HG02885 (cell line): ENCODE measurements around the gene UNC5B.
"Not testable (repeated sequence)": the region's sequence is repeated elsewhere in the genome, so short reads cannot be mapped to it uniquely, and the experiment has no call there.

Experiments
- ATAC-seq: cut with Tn5 transposase; IDR thresholded peaks from one replicate; pipeline ENCODE4 v1.9.1; 2021; ENCODE audit warnings: mild to moderate bottlenecking; ENCODE audit not compliant: unreplicated experiment, poor library complexity

Gene UNC5B

DNA sequence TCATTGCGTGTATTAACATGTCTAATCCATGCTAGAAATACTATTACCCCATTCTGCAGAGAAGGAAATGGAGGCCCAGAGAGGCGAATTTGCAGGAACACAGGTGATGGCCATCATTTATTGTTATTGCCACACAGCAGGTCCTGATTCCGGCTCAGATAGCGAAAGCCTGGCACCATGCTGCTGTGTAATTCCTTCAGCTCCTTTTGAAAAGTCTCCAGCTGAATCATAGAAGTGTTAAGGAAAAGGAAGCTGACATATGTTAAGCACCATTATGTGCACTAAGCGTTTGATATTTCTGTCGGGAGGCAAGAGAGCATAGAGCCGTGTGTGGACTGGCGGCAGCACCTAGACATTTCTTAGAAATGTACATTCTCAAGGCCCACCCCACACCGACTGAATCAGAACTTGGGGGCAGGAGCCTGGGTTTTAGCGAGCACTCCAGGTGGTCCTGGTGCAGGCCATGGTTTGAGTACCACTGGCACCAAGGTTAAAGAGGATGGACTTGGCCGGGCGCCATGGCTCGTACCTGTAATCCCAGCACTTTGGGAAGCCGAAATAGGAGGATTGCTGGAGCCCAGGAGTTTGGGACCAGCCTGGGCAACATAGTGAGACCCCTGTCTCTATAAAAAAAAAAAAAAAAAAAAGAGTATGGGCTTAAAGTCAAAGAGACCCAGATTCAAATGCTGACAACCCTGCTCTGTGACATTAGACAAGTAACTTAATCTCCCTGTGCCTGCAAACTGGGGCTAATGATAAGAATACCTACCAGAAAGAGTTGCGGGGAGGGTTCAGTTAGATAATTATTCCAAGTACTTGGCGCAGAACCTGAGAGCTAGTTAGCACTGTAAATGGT, 52.2 kb downstream of the UNC5B start:
- no peak for ATAC-seq

DNA sequence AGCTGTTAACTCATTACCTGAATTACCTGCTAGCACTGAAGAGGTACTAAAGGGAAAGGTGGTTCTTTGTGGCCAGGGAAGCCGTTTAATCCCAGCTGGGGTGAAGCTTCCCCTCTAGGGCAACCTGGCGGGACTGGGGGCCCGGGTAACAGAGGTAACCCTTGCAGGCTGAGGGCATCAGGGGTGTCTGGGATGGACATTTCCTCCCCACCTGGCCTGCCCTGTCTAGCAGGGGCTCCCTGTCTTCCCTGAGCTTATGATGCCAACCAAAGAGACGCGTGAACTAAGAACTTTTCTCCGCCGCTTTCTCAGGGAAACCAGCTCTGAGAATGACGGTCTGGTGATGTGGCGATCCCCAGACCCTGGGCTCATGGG, 52.8 kb downstream of the UNC5B start:
- no peak for ATAC-seq

- no peak for ATAC-seq
These were observed 53.3 kb downstream of the UNC5B start for GRCh38 chr10:71265618-71266146.

GRCh38 chr10:71266147-71266917, 54.0 kb downstream of the UNC5B start:
- no peak for ATAC-seq

- no peak for ATAC-seq
These were observed 54.6 kb downstream of the UNC5B start for GRCh38 chr10:71266918-71267442.

DNA sequence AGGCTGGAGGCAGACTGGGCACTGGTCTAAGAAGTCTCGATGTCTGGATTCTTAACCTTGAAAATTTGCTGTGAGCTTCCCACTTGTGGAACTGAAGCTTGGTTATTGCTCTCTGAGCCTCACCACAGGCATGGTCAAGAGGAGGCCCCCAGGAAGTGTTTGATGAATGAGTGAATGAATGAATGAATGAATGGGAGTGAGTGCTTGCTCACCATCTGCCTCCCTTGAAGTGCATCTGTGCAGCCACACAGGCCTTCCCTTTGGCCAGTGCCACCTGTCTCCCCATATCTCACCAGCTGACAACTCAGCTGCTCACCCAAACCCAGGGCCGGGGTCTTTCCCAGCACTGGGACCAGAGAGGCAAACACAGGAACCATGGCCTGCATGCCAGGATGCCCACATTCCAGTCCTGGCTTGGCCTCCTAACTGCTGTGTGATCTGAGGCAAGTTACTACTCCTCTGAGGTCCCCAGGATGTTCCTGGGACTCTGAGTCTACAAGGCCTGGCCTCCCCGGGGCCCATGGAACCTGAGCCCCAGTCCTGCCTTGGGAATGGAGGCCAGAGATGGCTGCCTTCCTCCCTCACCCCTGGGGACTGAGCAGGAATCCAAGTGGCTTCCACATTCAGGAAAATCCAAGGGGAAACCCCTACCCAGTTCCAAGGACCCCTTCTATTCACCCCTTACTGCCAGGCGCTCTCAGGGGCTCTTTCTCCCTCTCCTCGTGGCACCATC, 55.3 kb downstream of the UNC5B start:
- no peak for ATAC-seq

- ATAC-seq, result no peak
These were observed 55.9 kb downstream of the UNC5B start for GRCh38 chr10:71268247-71268691.

DNA sequence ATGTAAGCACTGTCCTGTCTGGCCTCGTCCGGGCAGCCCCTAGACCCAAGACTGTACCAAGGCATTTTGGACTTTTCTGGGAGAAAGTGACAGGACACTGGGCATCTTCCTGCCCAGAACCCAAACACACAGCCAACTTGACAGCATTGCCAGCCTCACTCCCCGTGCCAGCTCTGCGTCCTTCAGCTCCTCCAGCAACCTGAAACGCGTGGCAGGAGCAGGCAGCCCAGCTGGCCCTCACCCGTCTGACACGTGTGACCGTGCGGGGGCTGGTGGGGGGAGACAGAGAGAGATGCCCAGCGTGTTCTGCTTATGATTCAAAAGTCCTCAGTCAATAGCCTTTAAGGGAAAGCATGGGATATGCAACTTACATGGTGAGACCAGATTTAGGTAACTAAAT, 56.4 kb downstream of the UNC5B start:
- ATAC-seq, result no peak

DNA sequence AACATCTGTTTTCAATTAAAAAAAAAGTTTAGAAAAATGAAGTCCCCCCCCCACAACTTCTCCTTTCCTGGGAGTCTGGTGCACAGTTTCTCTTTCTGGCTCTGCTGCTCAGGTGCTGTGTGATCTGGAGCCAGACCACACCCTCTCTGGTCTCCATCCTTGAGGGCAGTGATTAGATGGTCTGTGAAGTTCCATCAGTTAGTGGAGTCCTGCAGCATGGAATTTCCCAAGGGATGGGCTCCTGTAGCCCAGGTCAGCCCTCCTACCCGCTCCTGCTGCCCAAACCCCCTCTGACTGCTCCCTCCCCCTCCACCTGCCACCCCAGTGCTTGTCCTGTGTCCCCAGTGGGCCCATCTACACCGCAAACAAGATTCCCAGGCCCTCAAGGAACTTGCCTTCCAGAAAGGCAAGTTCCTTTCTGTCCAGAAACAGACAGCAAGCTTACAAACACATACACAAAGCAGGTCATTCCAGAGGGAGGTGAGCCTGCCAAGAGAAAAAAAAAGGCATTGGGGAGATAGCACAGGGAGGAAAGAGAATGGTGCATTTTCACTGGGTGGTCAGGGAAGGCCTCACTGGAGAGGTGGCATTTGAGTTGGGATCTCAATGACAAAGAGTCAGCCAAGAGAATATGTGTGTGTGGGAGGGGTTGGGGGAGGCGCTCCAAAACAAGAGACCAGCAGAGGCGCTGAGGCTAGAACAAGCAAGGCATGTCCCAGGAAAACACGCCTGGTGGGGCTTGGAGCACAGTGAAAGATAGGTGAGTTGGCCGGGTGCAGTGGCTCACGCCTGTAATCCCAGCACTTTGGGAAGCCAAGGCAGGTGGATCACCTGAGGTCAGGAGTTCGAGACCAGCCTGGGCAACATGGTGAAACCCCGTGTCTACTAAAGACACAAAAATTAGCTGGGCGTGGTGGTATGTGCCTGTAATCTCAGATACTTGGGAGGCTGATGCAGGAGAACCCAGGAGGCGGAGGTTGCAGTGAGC, 57.2 kb downstream of the UNC5B start:
- ATAC-seq, result no peak

DNA sequence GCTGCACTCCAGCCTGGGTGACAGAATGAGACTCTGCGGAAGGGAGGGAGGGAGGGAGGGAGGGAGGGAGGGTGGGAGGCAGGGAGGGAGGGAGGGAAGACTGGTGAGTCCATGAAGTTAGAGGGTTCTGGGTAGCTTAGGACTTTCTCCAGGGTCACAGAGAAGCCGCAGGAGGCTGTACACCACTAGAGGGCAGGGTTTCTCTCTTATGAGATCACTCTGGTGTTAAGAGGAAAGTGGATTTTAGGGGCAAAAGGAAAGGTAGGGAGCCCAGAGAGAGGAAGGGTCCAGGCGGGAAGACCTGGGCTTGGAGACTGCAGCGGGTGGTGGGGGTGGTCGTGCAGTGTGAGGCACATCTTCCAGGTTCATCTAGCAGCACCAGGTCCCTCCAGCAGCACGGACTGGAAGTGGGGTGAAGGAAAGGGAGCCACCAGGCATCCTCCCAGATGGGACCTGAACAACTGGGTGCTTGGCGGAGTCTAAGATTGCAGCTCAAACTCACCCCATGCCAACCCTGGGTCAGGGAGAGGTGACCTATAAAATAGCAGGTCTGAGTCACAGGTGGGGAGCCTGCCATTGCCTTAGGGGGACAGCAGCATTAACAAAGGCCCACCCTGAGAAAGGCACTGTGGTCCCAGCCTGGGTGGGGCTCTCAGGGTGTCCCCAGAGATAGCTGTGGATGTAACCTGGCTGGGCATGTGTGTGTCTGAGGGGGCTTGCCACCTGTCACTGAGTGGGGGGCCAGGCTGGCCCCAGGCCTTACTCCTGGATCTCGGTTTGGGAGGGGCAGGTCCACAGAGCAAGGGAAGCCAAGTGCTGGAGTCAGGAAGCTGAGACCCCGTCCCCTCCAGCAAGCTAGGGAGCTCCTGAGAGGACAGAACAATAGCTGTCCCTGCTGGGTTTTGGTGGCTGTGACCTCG, 58.2 kb downstream of the UNC5B start:
- no peak for ATAC-seq

GRCh38 chr10:71271662-71272055, 59.3 kb downstream of the UNC5B start:
- ATAC-seq, result no peak

- no peak for ATAC-seq
These were observed 59.8 kb downstream of the UNC5B start for GRCh38 chr10:71272056-71272771.

GRCh38 chr10:71272974-71273373, 60.6 kb downstream of the UNC5B start:
- not testable (repeated sequence) for ATAC-seq

GRCh38 chr10:71273506-71273905, 61.1 kb downstream of the UNC5B start:
- ATAC-seq, result no peak

GRCh38 chr10:71274901-71275796, 62.8 kb downstream of the UNC5B start:
- no peak for ATAC-seq

DNA sequence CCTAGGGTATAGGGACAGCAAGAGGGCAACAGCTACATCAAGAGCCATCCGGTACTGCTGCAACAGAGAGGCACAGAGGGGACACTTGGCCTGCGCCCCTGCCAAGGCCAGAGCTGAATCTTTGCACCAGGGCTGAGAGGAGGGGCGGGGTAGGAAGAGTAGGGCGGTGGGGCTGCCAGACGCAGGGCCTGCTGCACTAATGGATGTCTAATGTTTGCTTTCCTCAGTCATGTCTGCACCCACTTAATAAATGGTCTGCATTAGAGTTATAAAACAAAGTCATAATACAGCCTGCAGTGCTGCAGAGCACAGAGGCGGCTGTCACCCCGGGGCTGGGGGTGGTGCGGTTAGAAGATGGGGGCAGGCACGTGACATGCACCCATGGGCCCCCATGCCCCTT, 64.5 kb downstream of the UNC5B start:
- no peak for ATAC-seq
